Embryonic facial prominence (tissue), 1 donor: ENCODE results near the gene NME3.

Source experiments
- DNase-seq: peaks from one replicate; pipeline ENCODE4 v3.0.0-alpha.2; 2016; ENCODE audit errors: extremely low spot score

NME3 gene

GRCh38 chr16:1726661-1727502, 44.5 kb downstream of the NME3 start:
- DNase-seq = no peak

- DNase-seq = no peak
Measured at GRCh38 chr16:1724491-1724890, 46.9 kb downstream of the NME3 start.

- no peak for DNase-seq
Measured at GRCh38 chr16:1723450-1724147, 47.7 kb downstream of the NME3 start.

GRCh38 chr16:1721372-1721771, 50.0 kb downstream of the NME3 start:
- DNase-seq = no peak
